Suprapubic skin (tissue), 4 donors: Measurements from ENCODE around the gene VAT1L. TPM values are rescaled to one million over a fixed set of nuclear protein-coding genes. Genes with fewer than 3 reads are reported as not detected.

Experiments
- DNase-seq, 2 donors: peaks; one replicate each; pipeline ENCODE4 v3.0.0-alpha.2; 2019; ENCODE audit warnings: low spot score in 2 of 2
- H3K27ac ChIP-seq: fragments of 200-600 bp; sonication (generic); one replicate; pipeline ENCODE4 v1.5.1; 2019
- H3K27me3 ChIP-seq: fragments of 200-600 bp; sonication (generic); one replicate; pipeline ENCODE4 v1.5.1; 2019
- H3K36me3 ChIP-seq: fragments of 200-600 bp; sonication (generic); one replicate; pipeline ENCODE4 v1.5.1; 2019
- H3K4me1 ChIP-seq: fragments of 200-600 bp; sonication (generic); one replicate; pipeline ENCODE4 v1.5.1; 2019
- H3K4me3 ChIP-seq: fragments of 200-600 bp; sonication (generic); one replicate; pipeline ENCODE4 v1.5.1; 2019; ENCODE audit warnings: mild to moderate bottlenecking
- H3K9me3 ChIP-seq: fragments of 200-600 bp; sonication (generic); one replicate; pipeline ENCODE4 v1.5.1; 2019
- CTCF ChIP-seq, 2 donors: fragments of 200-600 bp in 1 of 2; fragments of 450-650 bp in 1 of 2; sonication (generic) in 1 of 2; IDR thresholded peaks; one replicate each; pipeline ENCODE4 v1.5.1; 2016 to 2019; ENCODE audit warnings: antibody characterized with exemption in 2 of 2, mild to moderate bottlenecking in 1 of 2, moderate library complexity in 1 of 2
- EP300 ChIP-seq: sonication (generic); formaldehyde crosslinking; IDR thresholded peaks from one replicate; pipeline ENCODE4 v1.6.1; 2017; ENCODE audit warnings: antibody characterized with exemption
- POLR2A ChIP-seq, 2 donors: fragments of 450-650 bp; IDR thresholded peaks; one replicate each; pipeline ENCODE4 v1.6.1; 2017; ENCODE audit warnings: antibody characterized with exemption in 2 of 2, mild to moderate bottlenecking in 2 of 2, moderate library complexity in 2 of 2
- POLR2AphosphoS5 ChIP-seq, 3 donors: sonication (generic); formaldehyde crosslinking; IDR thresholded peaks; one replicate each; pipeline ENCODE4 v1.6.1; 2017; ENCODE audit warnings: antibody characterized with exemption in 3 of 3
- WGBS: methylation state at CpG from one replicate; pipeline ENCODE4 v1.1.5; 2018; 5-methylcytosine and 5-hydroxymethylcytosine counted together
- total RNA-seq, 4 donors: library from RNA; depleted of rRNA; stranded (reverse); fragments of >200 nt; gene quantifications; one replicate each; pipeline ENCODE4 v1.1.0, GENCODE V29; 2016

Gene VAT1L
- total RNA-seq, 4 donors from 2014 or later, result 0.15 TPM; not detected in 3

- Histone ChIP-seq H3K4me1 (no peaks in the 10 kb centered on the region), H3K27ac (no peak overlapping the region), H3K4me3 (no peak overlapping the region), H3K27me3 (peaks cover 40% of the 10 kb centered on the region), H3K9me3 (no peaks in the 10 kb centered on the region), H3K36me3 (no peaks in the 10 kb centered on the region)
- no peak for DNase-seq
- no peak for TF ChIP-seq POLR2A (IDR thresholded peaks at IDR 0.05)
- no peak for TF ChIP-seq POLR2AphosphoS5 (IDR thresholded peaks at IDR 0.05)
- TF ChIP-seq EP300, result no peak
- TF ChIP-seq CTCF (IDR thresholded peaks at IDR 0.05), result no peak
- 85% methylated on average over 3 of the region's 3 CpGs for WGBS
These were observed 6.2 kb downstream of the VAT1L start for GRCh38 chr16:77794586-77794985.

- 91% methylated on average over 8 of the region's 8 CpGs for WGBS
- Histone ChIP-seq H3K4me3 (no peak overlapping the region), H3K27me3 (peaks cover 8% of the 10 kb centered on the region), H3K27ac (no peak overlapping the region), H3K36me3 (no peaks in the 10 kb centered on the region), H3K9me3 (no peaks in the 10 kb centered on the region), H3K4me1 (no peaks in the 10 kb centered on the region)
- DNase-seq, result no peak
- TF ChIP-seq CTCF (IDR thresholded peaks at IDR 0.05) (no peak), POLR2AphosphoS5 (IDR thresholded peaks at IDR 0.05) (no peak), POLR2A (IDR thresholded peaks at IDR 0.05) (no peak), EP300 (no peak)
These were observed 13.5 kb downstream of the VAT1L start for GRCh38 chr16:77801817-77802216.

- H3K36me3 ChIP-seq, result no peaks in the 10 kb centered on the region
- no peak for DNase-seq
These were observed 17.0 kb downstream of the VAT1L start for GRCh38 chr16:77805398-77805797.

GRCh38 chr16:77807021-77807420 is 18.7 kb downstream of the VAT1L start:
- Histone ChIP-seq H3K27me3 (peaks cover 5% of the 10 kb centered on the region), H3K36me3 (no peaks in the 10 kb centered on the region), H3K27ac (no peak overlapping the region), H3K9me3 (no peaks in the 10 kb centered on the region), H3K4me3 (no peak overlapping the region), H3K4me1 (no peaks in the 10 kb centered on the region)
- TF ChIP-seq POLR2A (IDR thresholded peaks at IDR 0.05), result no peak
- TF ChIP-seq POLR2AphosphoS5 (IDR thresholded peaks at IDR 0.05), result no peak
- no peak for TF ChIP-seq EP300
- TF ChIP-seq CTCF (IDR thresholded peaks at IDR 0.05), result no peak
- 67% methylated on average over 1 of the region's 1 CpG for whole genome bisulfite sequencing
- DNase-seq, result no peak

More at GRCh38 chr16:77805398-77805797, 17.0 kb downstream of the VAT1L start:
- TF ChIP-seq POLR2AphosphoS5 (IDR thresholded peaks at IDR 0.05), result no peak
- TF ChIP-seq CTCF (IDR thresholded peaks at IDR 0.05), result no peak
- no peak for TF ChIP-seq POLR2A (IDR thresholded peaks at IDR 0.05)
- no peak for TF ChIP-seq EP300
- Histone ChIP-seq H3K27me3 (peaks cover 5% of the 10 kb centered on the region), H3K4me1 (no peaks in the 10 kb centered on the region), H3K4me3 (no peak overlapping the region), H3K9me3 (no peaks in the 10 kb centered on the region), H3K27ac (no peak overlapping the region)
- 61% methylated on average over 10 of the region's 10 CpGs for whole genome bisulfite sequencing

GRCh38 chr16:77812856-77813500 is 24.6 kb downstream of the VAT1L start:
- Histone ChIP-seq H3K9me3 (no peaks in the 10 kb centered on the region), H3K27ac (no peak overlapping the region), H3K4me1 (no peaks in the 10 kb centered on the region), H3K36me3 (no peaks in the 10 kb centered on the region), H3K4me3 (no peak overlapping the region), H3K27me3 (no peaks in the 10 kb centered on the region)
- WGBS, result 63% methylated on average over 2 of the region's 2 CpGs
- no peak for DNase-seq
- TF ChIP-seq CTCF (IDR thresholded peaks at IDR 0.05) (no peak), POLR2A (IDR thresholded peaks at IDR 0.05) (no peak), EP300 (no peak), POLR2AphosphoS5 (IDR thresholded peaks at IDR 0.05) (no peak)
